Stimulated activated CD8-positive, alpha-beta memory T cell treated with anti-CD3 and anti-CD28 coated beads, Interleukin-15, amount 100 ng/mL, for 4 hours (primary cell): ENCODE data around the gene USP43.
"Not testable (repeated sequence)": the region's sequence is repeated elsewhere in the genome, so short reads cannot be mapped to it uniquely, and the experiment has no call there.

ENCODE experiments used
- DNase-seq, 2 donors: peaks; one replicate each; pipeline ENCODE4 v3.0.0-alpha.2; 2020; ENCODE audit warnings: low read depth in 2 of 2

The USP43 gene, protein sequence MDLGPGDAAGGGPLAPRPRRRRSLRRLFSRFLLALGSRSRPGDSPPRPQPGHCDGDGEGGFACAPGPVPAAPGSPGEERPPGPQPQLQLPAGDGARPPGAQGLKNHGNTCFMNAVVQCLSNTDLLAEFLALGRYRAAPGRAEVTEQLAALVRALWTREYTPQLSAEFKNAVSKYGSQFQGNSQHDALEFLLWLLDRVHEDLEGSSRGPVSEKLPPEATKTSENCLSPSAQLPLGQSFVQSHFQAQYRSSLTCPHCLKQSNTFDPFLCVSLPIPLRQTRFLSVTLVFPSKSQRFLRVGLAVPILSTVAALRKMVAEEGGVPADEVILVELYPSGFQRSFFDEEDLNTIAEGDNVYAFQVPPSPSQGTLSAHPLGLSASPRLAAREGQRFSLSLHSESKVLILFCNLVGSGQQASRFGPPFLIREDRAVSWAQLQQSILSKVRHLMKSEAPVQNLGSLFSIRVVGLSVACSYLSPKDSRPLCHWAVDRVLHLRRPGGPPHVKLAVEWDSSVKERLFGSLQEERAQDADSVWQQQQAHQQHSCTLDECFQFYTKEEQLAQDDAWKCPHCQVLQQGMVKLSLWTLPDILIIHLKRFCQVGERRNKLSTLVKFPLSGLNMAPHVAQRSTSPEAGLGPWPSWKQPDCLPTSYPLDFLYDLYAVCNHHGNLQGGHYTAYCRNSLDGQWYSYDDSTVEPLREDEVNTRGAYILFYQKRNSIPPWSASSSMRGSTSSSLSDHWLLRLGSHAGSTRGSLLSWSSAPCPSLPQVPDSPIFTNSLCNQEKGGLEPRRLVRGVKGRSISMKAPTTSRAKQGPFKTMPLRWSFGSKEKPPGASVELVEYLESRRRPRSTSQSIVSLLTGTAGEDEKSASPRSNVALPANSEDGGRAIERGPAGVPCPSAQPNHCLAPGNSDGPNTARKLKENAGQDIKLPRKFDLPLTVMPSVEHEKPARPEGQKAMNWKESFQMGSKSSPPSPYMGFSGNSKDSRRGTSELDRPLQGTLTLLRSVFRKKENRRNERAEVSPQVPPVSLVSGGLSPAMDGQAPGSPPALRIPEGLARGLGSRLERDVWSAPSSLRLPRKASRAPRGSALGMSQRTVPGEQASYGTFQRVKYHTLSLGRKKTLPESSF

DNA sequence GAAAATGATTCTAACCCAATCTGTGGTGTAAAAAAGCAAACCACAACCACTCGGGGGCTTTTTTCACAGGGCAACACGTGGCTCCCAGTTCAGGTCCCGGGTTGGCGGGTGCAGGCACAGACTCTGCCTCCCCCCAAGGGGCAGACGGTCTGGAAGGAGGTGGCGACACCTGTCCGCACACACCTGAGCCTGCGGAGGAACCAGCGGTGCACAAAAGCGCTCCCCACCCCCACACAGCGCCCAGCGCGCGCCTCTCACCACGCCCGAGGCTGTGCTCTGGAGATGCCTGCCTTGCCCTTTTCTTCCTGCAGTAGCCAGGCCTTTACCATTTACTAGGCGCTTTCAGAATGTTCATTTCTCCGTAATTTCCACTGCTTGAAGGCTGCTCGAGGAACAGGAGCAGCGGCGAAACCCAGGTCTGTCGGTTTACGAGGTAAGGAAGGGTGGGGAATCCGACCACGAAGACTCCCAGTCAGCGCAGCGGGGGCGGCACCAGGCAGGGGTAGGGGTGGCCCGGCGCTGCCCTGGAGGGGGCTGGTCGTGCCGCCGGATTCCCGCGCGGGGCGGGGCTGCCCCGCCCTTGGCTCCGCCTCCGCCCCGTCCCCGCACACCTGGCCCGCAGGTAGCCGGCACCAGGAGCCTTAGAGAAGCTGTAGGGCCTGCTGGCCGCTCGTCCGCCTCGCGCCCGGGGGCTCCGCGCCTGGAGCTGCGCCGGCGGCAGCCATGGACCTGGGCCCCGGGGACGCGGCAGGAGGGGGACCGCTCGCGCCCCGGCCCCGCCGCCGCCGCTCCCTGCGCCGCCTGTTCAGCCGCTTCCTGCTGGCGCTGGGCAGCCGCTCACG lies at the start of gene USP43:
Gene USP43 (plus strand): TSS at position 608 of the 842 bp plus-strand sequence. CDS start 116 bp downstream, at position 724.
- DNase-seq: peak in 1 of 2 donors; percentile 9

DNA sequence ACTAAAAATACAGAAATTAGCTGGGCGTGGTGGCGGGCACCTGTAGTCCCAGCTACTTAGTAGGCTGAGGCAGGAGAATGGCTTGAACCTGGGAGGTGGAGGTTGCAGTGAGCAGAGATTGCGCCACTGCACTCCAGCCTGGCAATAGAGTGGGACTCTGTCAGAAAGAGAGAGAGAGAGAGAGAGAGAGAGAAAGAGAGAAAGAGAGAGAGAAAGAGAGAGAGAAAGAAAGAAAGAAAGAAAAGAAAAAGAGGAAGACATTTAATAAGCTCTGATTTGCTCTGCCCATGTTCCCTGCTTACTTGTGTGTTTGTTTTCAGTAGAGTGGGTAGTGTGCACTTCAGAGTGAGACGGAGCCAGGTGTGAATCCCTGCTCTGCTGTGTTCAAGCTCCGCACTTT lies 47.7 kb upstream of the USP43 start:
- DNase-seq: not testable (repeated sequence)

DNA sequence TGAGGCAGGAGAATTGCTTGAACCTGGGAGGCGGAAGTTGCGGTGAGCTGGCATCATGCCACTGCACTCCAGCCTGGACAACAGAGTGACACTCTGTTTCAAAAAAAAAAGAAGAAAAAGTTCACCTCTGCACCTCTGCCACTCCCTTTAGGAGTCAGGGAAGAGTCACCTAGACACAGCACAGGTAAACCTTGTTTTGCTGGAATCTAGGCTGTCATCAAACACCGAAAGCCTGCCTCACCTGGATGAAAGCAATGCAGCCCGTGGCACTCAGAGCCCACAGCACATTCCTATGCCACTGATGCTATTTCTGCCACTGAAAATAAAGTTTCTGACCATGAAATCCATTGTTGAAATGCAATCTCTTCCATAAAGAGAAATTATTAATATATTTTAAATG lies 46.7 kb upstream of the USP43 start:
- DNase-seq: no peak

DNA sequence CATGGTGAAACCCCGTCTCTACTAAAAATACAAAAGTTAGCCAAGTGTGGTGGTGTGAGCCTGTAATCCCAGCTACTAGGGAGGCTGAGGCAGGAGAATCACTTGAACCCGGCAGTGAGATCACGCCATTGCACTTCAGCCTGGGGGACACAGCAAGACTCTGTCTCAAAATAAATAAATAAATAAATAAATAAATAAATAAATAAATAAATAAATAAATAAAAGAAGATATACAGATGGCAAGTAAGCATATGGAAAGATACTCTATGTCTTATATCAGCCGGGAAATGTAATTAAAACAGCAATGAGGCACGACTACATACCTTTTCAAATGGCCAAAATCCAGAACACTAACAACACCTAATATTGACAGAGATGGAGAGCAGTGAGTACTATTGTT lies 40.7 kb upstream of the USP43 start:
- DNase-seq: not testable (repeated sequence)

DNA sequence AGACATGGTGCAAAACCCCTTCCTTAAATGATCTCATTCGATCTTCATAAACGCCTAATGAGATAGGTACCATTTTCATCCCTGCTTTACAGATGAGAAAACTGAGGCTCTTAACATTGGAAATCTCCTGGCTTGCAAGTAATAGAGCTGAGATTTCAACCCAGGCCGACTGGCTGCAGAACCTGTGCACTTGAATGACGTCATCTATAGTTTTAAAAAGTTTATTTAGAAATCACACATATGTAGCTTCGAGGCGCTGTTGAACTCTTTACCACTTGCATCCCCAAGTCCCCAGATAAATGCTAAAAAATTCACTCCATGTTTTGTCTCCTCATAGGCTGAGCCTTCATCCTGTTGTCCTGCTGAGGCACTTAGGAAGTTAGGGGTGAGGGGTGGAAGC lies 38.9 kb upstream of the USP43 start:
- DNase-seq: no peak

DNA sequence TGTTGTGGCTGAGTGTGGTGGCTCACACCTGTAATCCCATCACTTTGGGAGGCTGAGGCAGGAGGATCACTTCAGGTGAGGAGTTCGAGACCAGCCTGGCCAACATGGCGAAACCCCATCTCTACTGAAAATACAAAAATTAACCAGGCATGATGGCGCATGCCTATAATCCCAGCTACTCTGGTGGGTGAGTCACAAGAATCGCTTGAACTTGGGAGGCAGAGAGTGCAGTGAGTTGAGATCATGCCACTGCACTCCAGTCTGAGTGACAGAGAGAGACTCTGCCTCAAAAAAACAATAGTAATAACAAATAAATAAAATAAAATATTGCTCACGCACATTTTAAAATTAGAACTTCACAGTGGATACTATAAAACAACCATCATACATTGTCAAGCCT lies 38.3 kb upstream of the USP43 start:
- not testable (repeated sequence) for DNase-seq

DNA sequence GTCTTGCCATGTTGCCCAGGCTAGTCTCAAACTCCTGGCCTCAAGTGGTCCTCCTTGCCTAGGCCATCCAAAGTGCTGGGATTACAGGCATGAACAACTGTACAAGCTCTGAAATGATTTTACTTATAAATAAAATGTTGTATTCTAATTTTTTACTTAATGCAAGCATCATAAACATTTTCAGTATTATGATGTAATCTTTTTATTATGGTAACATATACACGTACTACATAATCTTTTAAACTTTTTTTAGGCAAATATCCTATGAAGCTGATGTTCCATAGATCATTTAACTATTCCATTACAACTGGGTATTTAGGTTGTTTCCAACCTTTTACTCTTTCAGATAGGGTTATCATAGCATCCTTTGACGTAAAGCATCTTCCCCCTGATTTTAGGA lies 33.8 kb upstream of the USP43 start:
- no peak for DNase-seq

DNA sequence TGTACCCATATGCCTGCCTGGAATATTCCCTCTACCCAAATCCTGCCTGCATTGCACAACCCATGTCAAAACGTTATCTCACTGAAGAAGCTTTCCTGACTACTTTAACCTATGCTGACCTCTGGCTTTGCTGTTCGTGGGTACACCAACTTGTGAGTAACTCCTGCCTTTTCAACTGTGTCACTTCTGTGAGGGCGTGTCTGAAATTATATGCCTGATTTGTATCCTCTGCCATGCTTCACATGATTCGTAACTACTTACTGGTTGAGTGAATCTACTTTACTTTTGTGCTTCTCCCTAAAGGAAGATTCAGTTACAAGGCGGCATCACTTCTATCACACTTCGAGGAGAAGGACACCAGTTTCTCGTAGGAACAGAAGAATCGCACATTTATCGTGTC lies 33.3 kb upstream of the USP43 start:
- no peak for DNase-seq

DNA sequence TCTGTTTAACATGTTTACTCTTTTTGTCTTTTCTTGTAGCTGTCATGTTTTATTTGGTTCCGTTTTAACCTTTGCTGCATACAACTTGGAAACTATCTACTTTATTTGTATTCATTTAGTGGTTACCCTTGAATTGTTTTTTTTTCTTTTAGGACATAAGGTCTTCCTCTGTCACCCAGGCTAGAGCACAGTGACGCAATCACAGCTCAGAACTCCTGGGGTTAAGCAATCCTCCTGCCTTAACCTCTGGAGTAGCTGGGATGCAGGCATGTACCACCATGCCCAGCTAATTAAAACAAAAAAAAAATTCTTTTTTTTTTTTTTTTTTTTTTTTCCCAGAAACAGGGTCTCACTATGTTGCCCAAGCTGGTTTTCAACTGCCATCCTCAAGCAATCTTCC lies 29.8 kb upstream of the USP43 start:
- no peak for DNase-seq

DNA sequence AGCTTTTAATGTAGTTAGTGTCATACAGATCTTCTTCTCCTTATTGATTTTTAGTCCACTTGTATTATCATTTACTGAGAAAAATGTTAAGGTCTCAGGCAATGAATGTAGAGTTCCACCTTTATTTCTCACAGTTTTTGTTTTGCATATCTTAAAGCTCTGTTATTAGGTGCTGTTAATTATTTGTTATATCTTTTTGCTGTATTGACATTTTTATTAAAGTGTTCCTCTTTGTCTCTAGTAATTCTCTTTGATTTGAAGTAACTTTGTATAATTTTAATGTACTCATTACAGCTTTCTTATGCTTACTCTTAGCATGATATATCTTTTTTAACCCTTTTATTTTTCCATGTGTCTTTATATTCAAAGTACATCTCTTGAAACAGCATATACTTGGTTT lies 22.4 kb upstream of the USP43 start:
- DNase-seq: no peak

DNA sequence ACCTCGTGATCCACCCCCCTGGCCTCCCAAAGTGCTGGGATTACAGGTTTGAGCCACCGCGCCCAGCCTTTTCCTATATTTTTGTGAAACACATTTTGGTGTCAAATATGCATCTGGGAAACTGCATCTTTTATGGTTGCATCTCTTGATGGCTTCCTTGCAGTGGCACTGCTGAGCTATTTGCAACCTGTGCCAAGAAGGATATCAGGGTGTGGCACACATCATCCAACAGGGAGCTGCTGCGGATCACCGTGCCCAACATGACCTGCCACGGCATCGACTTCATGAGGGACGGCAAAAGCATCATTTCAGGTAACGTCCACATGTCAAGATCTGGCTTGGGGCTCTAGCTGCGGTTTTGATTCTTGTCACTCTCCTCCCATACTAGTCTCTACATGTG lies 16.8 kb upstream of the USP43 start:
- DNase-seq: no peak

DNA sequence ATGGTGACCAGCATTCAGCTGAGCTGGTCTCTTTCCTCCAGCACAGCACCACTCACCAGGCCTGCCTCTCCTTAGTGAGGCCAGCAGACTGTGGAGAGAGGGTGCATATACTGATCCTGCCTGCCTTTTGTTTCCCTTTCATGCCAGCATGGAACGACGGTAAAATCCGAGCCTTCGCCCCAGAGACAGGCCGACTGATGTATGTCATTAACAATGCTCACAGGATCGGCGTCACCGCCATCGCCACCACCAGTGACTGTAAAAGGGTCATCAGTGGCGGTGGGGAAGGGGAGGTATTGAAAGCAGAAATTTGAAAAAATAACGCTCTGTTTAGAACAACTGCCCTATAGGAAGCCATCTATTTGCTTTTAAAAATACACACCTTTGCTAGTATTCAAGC lies 12.6 kb upstream of the USP43 start:
- DNase-seq: no peak

DNA sequence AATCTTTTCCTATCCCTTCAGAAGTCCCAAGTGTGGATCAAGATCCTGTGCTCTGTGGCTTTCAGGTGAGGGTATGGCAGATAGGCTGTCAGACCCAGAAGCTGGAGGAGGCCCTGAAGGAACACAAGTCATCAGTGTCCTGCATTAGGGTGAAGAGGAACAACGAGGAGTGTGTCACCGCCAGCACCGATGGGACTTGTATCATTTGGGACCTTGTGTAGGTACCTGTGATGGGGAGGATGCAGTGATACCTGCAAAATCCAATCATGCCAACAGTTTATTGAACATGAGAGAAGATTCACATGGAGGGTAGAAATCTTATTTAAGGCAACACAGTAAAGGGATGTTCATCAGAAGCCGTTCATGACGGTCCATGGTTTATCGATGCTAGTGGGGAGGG lies 10.0 kb upstream of the USP43 start:
- no peak for DNase-seq

DNA sequence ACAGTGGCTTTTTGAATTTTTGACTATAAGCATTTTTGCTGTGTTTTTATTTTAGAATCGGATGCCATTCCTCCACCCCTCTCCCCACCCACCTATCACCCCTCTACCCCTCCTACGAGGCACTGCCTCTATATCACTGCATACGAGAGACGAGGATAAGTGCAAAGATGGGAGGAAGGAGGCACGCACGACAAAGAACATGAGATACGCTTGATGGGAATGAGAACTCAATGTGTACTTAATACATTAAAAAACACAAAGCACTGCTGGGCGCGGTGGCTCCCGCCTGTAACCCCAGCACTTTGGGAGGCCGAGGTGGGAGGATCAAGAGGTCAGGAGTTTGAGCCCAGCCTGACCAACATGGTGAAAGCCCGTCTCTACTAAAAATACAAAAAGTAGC lies 8.8 kb upstream of the USP43 start:
- no peak for DNase-seq

DNA sequence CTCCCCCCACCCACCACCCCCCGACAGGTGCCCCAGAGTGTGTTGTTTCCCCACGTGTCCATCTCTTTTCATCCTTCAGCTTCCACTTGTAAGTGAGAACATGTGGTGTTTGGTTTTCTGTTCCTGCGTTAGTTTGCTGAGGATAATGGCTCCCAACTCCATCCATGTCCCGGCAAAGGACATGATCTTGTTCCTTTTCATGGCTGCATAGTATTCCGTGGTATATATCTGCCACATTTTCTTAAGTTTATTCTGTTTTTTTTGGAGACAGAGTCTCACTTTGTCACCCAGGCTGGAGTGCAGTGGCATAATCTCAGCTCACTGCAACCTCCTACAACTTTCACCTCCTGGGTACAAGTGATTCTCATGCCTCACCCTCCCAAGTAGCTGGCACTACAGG lies 4.9 kb upstream of the USP43 start:
- DNase-seq: not testable (repeated sequence)

DNA sequence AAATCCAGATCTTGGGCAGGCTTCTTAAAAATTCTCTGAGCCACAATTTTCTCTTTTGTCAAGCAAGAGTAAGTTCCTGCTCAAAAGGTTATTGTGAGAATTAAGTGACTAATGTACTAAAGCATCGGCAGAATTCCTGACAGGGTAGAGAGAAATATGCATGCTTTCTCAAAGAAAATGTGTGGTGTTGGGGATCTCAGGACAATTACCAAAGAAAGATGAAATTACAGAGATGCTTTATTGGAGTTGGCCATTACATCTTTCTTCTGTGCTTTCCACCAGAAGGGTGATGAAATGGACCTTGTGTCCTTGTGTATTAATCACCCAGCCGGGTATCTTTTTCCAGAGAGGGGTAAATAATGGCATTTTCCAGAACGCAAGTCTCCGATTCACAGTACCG lies 1.7 kb upstream of the USP43 start:
- DNase-seq: no peak

DNA sequence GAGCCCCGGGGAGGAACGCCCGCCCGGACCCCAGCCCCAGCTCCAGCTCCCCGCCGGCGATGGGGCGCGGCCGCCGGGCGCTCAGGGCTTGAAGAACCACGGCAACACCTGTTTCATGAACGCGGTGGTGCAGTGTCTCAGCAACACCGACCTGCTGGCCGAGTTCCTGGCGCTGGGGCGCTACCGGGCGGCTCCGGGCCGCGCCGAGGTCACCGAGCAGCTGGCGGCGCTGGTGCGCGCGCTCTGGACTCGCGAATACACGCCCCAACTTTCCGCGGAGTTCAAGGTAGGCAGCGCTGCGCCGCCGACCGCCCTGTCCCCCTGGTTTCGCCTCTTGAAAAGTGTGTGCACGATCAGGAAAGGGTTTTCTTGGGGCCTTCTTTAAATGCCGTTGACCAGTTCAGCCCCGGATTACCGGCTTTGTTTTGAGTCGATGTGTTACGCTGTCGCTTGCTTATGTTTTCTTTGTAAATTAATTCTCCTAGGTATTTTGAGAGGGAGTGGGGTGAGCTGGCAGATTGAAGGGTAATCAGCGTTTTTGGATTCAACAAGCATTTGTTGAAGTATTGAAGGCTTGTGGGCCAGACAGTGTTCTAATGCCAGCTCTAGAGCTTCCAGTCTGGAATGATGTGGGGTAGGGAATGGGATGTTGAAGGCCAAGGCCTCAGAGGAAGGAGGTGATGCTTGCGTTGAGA lies 681 bp downstream of the USP43 start:
- DNase-seq: peak in 1 of 2 donors; percentile 4

DNA sequence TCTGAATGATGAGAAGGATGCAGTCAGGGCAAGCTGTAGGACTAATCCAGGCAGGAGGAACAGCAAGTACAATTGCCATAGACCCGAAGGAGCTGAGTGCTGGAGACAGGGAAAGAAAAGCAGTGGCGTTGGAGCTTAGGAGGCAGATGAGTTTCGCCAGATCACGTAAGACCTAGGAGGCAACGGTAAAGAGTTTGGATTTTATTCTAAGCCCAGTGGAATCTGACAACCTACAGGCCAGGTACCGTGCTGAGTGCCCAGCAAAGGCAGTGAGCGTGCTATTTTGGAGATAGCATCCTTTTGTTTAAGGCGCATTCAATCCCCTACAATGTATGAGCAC lies 1.2 kb downstream of the USP43 start:
- DNase-seq: no peak

DNA sequence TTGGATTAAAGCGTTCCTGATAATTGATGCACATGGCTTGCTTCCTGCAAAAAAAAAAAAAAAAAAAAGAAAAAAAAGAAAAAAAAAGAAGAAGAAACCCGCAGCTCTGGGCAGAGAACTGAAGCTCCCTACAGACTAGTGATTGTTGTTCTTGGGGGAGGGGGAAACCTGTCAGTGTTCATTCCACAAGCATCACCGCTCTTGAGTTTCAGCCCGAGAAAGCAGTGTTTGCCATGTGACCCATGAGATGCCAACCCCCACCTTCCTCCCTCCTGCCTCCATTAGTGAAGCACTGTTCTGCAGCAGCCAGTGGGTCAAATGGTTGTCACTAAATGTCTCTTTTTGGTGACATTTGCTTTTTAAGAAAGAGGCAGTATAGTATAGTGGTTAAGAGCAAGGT lies 1.7 kb downstream of the USP43 start:
- DNase-seq: no peak

DNA sequence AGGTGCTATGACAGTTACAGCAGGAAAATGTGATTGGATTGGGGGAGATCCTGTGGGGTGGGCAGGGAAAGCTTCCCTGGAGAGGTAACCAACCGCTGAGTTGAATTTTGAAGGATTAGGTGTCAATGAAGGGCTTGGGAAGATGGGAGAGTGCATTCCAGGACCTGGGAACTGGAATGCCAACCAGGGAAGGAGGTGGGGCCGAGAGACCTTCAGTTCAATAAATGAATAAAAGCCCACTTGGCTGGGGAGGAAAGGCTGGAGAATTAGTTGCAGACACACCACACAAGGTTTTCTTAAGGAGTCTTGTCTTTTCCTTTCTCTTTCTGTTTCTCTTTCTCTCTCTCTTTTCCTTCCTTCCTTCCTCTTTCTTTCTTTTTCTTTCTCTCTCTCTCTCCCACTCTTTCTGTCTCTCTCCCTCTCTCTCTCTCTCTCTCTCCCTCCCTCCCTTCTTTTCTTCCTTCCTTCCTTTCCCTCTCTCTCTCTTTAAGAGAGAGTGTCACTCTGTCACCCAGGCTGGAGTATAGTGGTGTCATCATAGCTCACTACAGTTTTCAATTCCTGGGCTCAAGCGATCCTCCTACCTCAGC lies 3.3 kb downstream of the USP43 start:
- DNase-seq: no peak
